Activated CD8-positive, alpha-beta memory T cell treated with anti-CD3 and anti-CD28 coated beads for 1 hour (primary cell): ENCODE data around the gene GFOD1.

Experiments used
- DNase-seq, 2 donors: peaks; one replicate each; pipeline ENCODE4 v3.0.0-alpha.2; 2020; ENCODE audit warnings: low read depth in 1 of 2; ENCODE audit errors: extremely low read depth in 1 of 2

Gene GFOD1

GRCh38 chr6:13486679-13487121, 700 bp downstream of the GFOD1 start:
- peak in 1 of 2 donors; percentile 33 for DNase-seq

DNA sequence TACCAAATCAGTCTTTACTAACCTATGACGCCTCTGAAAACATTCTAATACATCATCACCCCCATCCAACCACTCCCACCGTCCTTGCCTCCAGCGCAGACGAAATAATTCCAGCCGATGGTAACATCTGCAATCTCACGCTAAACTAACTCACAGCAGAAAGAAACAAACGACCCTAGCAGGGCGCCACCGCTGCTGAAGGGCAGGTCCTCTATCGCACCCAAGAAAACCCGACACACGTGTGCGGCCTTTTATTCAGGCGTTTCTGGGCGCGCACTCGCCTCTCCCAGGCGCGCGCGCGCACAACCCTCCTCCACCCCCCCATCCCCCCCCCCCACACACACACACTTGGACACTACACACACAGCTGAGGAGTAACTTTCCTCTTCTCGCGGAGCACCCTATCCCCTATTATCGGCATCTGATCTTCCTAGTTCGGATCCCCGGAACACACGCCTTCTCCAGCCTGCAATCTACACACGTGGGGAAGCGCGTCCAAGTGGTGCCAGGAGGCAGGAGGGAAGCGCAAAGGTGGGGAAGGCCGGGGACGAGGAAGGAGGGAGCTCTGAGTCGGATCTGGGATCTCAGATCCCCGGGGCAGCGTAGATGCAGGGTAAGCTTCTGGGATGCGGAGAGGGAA, 1.4 kb downstream of the GFOD1 start:
- DNase-seq = no peak

GRCh38 chr6:13485303-13485702, 2.1 kb downstream of the GFOD1 start:
- DNase-seq = no peak

DNA sequence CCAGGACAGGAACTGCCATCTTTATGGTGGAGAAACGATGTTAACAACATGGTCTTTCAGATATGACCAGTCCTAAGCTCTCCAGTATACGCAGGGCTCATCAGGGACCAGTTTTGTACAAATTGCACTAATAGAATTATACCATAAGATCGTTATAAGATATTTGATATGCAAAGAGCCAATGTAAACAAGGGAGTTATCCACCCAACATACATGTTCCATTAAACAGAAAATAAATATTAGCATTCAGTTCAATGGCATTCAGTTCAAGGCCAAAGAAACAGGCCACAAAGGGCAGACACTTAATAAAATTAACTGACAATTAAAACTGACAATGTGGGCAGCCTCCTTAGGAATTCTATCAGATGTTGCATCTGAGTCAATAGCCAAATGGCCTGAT, 2.6 kb downstream of the GFOD1 start:
- no peak for DNase-seq

DNA sequence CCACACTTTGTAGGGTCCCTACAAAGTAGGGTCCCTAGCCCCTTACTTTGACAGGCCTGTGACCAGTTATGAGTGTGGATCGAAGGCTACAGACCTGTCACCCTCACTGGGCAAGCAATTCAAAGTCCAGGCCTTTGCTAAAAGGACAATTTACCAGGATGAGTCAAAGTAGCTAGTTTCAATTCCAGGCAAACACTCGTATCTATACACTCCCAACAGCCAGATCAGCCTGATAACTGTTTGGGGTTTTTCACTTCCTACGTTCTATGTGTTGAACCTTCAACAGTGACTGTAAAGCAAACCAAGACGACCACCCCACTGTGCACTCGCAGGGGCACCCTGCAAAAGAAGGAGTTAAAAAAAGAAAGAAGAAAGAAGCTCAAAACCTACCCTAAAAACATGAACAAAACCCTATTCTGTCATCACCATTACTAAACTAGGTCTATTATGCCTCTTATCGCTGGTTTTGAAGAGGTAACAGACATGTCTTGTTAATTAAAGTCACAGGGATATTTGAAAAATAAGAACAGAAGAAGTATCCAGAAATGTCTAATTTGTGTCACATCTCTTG, 3.2 kb downstream of the GFOD1 start:
- DNase-seq = no peak

- no peak for DNase-seq
Measured at GRCh38 chr6:13480631-13481501, 6.5 kb downstream of the GFOD1 start.

GRCh38 chr6:13479971-13480434, 7.4 kb downstream of the GFOD1 start:
- DNase-seq = no peak

DNA sequence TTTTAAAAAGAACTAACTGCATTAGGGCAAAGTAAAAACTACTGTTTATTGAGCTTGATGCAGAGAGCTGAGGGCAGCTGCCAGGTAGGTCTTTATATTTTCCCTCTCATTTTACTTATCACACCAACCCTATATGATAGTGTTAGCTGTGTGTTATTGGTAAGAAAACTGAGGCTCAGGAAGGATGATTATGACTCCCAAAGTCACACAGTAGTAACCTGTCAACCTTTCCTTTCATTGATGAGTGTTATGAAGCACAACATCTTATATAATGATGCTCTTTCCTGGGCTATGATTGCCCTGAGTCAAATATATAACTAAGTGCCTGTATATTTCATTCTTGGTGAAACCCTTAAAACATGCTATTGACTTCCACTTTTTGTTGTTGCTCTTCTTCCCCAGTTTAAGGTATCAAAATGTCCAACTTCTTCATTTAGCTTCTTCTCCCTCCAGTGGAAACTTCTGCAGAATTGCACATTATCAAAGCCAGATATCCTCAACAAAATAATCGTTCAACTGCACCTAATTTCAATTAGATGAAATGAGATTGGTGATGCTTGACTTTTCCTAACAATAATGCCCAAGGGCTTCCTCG, 8.1 kb downstream of the GFOD1 start:
- DNase-seq = no peak

- DNase-seq = no peak
Measured at GRCh38 chr6:13478525-13478966, 8.9 kb downstream of the GFOD1 start.

- no peak for DNase-seq
Measured at GRCh38 chr6:13474787-13475186, 12.6 kb downstream of the GFOD1 start.

DNA sequence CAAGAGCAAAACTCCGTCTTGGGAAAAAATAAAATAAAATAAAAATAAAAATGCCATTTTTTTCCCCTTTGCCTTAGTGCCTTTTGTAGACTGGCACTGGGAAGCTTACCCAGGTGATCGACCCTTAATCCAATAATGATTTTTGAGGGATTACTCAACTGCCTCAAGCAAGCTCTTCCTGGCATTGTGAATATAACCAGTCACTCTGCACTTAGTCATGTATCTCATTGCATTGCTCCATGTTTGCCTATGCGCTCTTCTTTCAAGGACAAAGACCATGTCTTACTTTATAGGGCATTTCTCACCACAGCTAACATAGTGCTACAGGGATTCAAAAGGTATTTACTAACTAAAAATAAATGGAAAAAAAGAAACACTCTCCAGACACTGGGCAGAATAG, 13.0 kb downstream of the GFOD1 start:
- DNase-seq = no peak

GRCh38 chr6:13473768-13474165, 13.6 kb downstream of the GFOD1 start:
- no peak for DNase-seq

- no peak for DNase-seq
Measured at GRCh38 chr6:13472976-13473767, 14.2 kb downstream of the GFOD1 start.

DNA sequence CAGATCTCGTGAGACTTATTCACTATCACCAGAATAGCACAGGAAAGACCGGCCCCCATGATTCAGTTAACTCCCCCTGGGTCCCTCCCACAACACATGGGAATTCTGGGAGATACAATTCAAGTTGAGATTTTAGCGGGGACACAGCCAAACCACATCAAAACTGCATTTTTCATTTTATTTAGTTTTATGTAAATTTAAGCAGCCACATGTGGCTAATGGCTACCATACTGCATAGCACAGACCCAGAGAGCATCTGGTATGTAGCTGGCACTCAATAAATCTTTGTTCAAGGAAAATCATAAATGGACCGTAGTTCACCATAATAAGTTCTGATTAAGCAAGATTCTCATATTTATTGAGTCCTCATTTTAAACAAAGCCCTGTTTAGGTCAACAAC, 15.3 kb downstream of the GFOD1 start:
- no peak for DNase-seq

DNA sequence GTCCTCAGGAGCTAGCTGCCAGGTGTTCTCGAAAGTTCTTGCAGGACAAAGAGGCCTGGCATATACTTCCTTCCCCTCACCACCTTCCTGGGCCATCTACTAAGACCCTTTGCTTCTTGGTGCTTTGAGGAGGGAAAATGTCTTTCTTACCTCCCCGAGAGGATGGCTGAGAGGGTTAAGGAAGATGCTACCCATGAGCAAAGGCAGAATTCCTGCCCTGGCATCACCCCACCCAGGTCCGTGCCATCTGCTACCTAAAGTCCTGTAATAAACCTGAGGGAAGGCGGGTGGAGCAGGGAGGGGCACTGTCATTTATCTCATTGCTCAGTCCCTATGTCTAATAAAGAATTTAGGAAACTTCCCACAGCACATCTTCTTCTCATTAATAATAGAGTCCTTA, 16.2 kb downstream of the GFOD1 start:
- no peak for DNase-seq

DNA sequence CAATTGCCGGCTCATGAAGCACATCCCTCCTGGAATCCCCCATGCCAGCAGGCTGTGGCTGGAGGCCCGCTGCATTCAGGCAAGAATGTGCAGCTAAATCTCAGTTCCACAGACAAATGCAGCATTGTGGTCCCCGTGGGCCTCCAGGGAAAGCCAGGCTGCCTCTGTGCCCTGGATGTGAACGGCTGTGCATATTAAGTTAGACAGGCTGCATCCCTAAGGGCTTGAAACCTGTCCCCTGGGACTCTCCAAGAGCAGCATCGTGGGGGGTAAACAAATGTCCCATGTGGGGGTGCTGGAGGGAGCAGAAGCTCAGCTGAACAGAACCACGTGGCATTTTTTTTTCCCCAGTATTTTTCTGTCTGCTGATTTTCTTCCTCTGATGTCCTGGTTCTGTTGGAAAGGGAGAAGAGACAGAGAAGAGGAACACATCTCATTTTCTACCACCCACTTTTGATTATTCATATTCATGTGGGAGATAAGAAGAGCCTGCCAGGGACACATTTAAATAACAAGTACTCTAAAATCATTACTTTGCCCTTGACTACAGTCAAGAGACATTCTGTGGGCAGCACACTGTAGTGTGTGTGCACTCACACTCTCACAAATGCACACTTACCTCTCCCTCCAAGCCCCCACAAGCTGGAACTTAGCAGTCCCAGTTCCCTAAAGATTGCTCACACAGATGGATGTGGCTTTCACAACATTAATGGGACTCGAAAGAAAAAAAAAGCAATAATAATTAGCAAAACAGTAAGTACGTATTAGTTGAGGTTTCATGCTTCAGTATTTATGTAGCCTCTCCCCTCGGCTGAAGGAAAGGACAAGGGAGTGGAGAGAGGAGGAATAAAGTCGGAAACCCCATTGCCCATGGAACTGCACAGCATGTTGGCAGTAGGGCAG, 16.9 kb downstream of the GFOD1 start:
- no peak for DNase-seq

DNA sequence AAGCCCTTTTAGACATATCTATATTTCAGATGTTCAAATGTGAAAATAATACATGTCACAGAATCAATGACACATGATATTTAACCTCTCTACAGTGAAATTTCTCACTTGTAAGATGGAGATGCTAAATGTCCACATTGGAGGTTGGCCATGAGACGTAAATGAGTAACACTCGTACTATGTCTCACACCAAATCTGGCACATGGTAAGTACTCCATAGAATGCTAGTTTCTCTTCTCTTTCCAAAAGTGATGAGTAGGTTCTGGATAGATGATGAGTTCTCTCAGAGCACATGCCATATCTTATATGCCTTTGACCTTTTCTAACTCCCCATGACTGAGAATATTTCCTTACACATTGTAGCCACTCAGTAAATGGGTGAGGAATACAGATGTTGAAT, 17.7 kb downstream of the GFOD1 start:
- DNase-seq = no peak

DNA sequence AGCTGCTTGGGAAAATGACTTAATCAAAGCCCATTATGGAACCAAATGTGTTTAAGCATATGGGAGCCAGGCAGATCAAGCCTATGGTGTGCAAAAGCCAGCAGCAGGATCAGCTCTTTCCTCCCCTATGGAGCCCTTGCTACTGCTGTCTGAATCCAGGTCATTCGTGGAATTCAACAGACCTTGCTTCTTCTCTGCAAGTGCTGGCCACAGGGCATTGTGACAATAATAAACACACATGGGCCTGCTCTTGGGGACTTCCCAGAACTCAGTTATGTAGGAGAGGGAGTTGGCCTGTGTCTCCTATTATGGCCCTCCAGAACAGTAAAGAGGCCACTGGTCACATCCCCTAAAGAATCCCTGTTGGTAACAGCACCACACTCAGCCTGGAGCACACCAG, 18.6 kb downstream of the GFOD1 start:
- DNase-seq = no peak

DNA sequence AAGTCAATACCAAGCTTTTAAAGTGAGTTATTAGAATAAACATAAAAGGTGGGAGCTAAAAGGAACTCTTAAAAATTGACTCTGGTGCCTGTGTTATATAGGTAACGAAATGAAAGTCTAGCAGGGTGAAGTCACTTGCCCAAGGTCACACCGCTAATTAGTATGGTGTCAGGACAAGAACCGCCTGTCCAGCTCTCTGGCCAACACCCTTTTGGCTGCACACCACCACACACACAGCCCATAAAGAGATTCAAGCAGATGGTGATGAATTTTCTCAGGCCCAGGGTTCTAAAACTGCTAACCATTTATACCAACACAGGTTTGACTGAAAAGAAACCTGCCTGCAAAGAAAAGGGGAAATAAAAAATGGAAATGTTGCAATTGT, 20.2 kb downstream of the GFOD1 start:
- no peak for DNase-seq
